ENCODE measurements around the gene GRHPR.
A peak's percentile ranks its signal among the peaks of the same experiment; 100 is the strongest.

GRHPR gene

GRCh38 chr9:37422289-37423104, at the start of gene GRHPR:
GRHPR (plus strand) TSS chr9:37422696; CDS start chr9:37422751, 55 bp downstream.
- Histone ChIP-seq H3K4me1 (ENCODE audit: control insufficient read depth in 1 of 2, insufficient read depth in 2 of 2, low read length in 2 of 2) (peaks cover 28 to 33% of the 10 kb centered on the region in 2 donors), H3K9me3 (ENCODE audit: control insufficient read depth in 1 of 2, low read length in 2 of 2) (no peaks in the 10 kb centered on the region), H3K27ac (ENCODE audit: low read depth, low read length) (peak within 1 kb of the TSS; percentile 75), H3K36me3 (ENCODE audit: control insufficient read depth in 1 of 2, insufficient read depth in 2 of 2, low read length in 2 of 2) (peaks cover 8 to 18% of the 10 kb centered on the region in 2 donors), H3K9ac (ENCODE audit: low read depth in 1 of 2, low read length in 2 of 2) (peak within 1 kb of the TSS; percentile 74 to 90), H3K27me3 (ENCODE audit: control insufficient read depth in 1 of 2, insufficient read depth in 2 of 2, low read length in 2 of 2) (no peaks in the 10 kb centered on the region), H3K4me3 (ENCODE audit: low read depth in 1 of 2, low read length in 2 of 2) (peak within 1 kb of the TSS; percentile 87 to 90)

GRCh38 chr9:37372839-37373238, 49.7 kb upstream of the GRHPR start:
- Histone ChIP-seq H3K27ac (ENCODE audit: low read depth, low read length) (no peak overlapping the region), H3K9me3 (ENCODE audit: control insufficient read depth in 1 of 2, low read length in 2 of 2) (no peaks in the 10 kb centered on the region), H3K4me1 (ENCODE audit: control insufficient read depth in 1 of 2, insufficient read depth in 2 of 2, low read length in 2 of 2) (peaks cover 0 to 15% of the 10 kb centered on the region in 2 donors), H3K9ac (ENCODE audit: low read depth in 1 of 2, low read length in 2 of 2) (no peak overlapping the region), H3K4me3 (ENCODE audit: low read depth in 1 of 2, low read length in 2 of 2) (no peak overlapping the region), H3K36me3 (ENCODE audit: control insufficient read depth in 1 of 2, insufficient read depth in 2 of 2, low read length in 2 of 2) (no peaks in the 10 kb centered on the region), H3K27me3 (ENCODE audit: control insufficient read depth in 1 of 2, insufficient read depth in 2 of 2, low read length in 2 of 2) (peaks cover 2 to 3% of the 10 kb centered on the region in 2 donors)

- Histone ChIP-seq H3K4me3 (ENCODE audit: low read depth in 1 of 2, low read length in 2 of 2) (no peak overlapping the region), H3K27ac (ENCODE audit: low read depth, low read length) (no peak overlapping the region), H3K9ac (ENCODE audit: low read depth in 1 of 2, low read length in 2 of 2) (no peak overlapping the region), H3K27me3 (ENCODE audit: control insufficient read depth in 1 of 2, insufficient read depth in 2 of 2, low read length in 2 of 2) (peaks cover 2 to 6% of the 10 kb centered on the region in 2 donors), H3K36me3 (ENCODE audit: control insufficient read depth in 1 of 2, insufficient read depth in 2 of 2, low read length in 2 of 2) (no peaks in the 10 kb centered on the region), H3K9me3 (ENCODE audit: control insufficient read depth in 1 of 2, low read length in 2 of 2) (no peaks in the 10 kb centered on the region), H3K4me1 (ENCODE audit: control insufficient read depth in 1 of 2, insufficient read depth in 2 of 2, low read length in 2 of 2) (peaks cover 0 to 15% of the 10 kb centered on the region in 2 donors)
These were observed 48.9 kb upstream of the GRHPR start for GRCh38 chr9:37373621-37374020.

- no peak overlapping the region for H3K4me3 ChIP-seq (ENCODE audit: low read depth in 1 of 2, low read length in 2 of 2)
- no peak overlapping the region for H3K9ac ChIP-seq (ENCODE audit: low read depth in 1 of 2, low read length in 2 of 2)
- no peaks in the 10 kb centered on the region for H3K9me3 ChIP-seq (ENCODE audit: control insufficient read depth in 1 of 2, low read length in 2 of 2)
- peaks cover 2 to 8% of the 10 kb centered on the region in 2 donors for H3K27me3 ChIP-seq (ENCODE audit: control insufficient read depth in 1 of 2, insufficient read depth in 2 of 2, low read length in 2 of 2)
- no peaks in the 10 kb centered on the region for H3K36me3 ChIP-seq (ENCODE audit: control insufficient read depth in 1 of 2, insufficient read depth in 2 of 2, low read length in 2 of 2)
- no peak overlapping the region for H3K27ac ChIP-seq (ENCODE audit: low read depth, low read length)
- peaks cover 0 to 15% of the 10 kb centered on the region in 2 donors for H3K4me1 ChIP-seq (ENCODE audit: control insufficient read depth in 1 of 2, insufficient read depth in 2 of 2, low read length in 2 of 2)
These were observed 47.6 kb upstream of the GRHPR start for GRCh38 chr9:37374892-37375291.

DNA sequence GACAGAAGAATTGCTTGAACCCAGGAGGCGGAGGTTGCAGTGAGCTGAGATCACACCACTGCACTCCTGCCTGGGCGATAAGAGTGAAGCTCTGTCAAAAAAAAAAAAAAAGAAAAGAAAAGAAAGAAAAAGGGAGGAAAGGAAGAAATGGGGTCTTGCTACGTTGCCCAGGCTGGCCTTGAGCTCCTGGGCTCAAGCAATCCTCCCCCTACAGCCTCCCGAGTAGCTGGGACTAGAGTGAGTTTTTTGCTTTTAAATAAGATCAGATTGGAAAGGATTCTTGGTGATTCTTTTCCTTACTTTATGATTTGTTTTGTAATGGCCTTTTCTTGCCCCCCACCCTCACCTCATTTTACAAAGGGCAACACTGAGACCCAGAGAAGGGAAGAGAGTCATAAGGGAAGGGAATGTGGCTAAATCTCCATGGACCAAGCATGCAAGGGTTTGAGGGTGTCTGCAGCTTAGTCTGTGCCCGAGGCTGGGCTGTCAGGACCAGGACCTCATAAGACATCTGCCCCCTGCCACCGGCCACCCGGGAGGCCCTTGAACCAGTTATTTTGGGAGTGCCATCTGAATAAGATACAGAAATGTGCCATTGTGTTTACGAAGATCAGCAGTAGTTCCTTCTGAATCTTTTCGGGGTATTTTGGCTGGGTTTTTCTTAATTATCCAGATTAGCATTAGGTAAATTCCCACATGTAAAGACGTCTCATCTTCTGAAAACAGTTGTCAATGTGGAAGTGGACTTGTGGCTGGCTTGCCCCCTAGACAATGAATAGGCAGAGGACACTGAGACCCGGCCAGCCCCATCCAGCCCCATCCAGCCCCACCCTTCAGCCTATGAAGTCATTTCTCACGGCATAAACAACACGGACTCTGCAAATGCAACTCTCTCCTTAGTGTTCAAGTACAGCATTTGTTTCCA, 44.5 kb upstream of the GRHPR start:
- peaks cover 2 to 8% of the 10 kb centered on the region in 2 donors for H3K27me3 ChIP-seq (ENCODE audit: control insufficient read depth in 1 of 2, insufficient read depth in 2 of 2, low read length in 2 of 2)

DNA sequence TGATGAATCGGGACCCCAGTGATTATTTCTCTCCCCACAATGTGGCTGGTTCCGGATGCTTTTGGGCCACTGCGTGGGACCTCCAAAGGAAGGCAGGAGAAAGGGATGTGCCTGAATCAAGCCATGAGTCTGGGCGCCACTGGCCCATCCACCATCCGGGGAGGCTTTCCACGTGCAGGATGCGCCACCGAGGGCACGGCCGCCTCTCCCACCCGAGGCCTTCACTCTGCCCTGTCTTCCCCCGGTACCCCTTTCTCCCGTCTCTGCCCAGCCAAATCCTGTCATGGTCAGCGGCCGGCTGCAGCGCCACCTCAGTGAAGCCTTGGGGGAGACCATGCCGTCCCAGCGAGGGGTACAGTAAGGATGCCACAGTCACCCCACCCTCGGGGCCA, 43.9 kb upstream of the GRHPR start:
- Histone ChIP-seq H3K36me3 (ENCODE audit: control insufficient read depth in 1 of 2, insufficient read depth in 2 of 2, low read length in 2 of 2) (no peaks in the 10 kb centered on the region), H3K4me1 (ENCODE audit: control insufficient read depth in 1 of 2, insufficient read depth in 2 of 2, low read length in 2 of 2) (peaks cover 0 to 7% of the 10 kb centered on the region in 2 donors), H3K9ac (ENCODE audit: low read depth in 1 of 2, low read length in 2 of 2) (no peak overlapping the region), H3K27ac (ENCODE audit: low read depth, low read length) (no peak overlapping the region), H3K27me3 (ENCODE audit: control insufficient read depth in 1 of 2, insufficient read depth in 2 of 2, low read length in 2 of 2) (peaks cover 2 to 8% of the 10 kb centered on the region in 2 donors), H3K9me3 (ENCODE audit: control insufficient read depth in 1 of 2, low read length in 2 of 2) (no peaks in the 10 kb centered on the region), H3K4me3 (ENCODE audit: low read depth in 1 of 2, low read length in 2 of 2) (no peak overlapping the region)

More for the DNA sequence above, 44.5 kb upstream of the GRHPR start:
- H3K4me1 ChIP-seq (ENCODE audit: control insufficient read depth in 1 of 2, insufficient read depth in 2 of 2, low read length in 2 of 2), result peaks cover 0 to 2% of the 10 kb centered on the region in 2 donors
- no peaks in the 10 kb centered on the region for H3K9me3 ChIP-seq (ENCODE audit: control insufficient read depth in 1 of 2, low read length in 2 of 2)
- no peak overlapping the region for H3K4me3 ChIP-seq (ENCODE audit: low read depth in 1 of 2, low read length in 2 of 2)
- no peak overlapping the region for H3K9ac ChIP-seq (ENCODE audit: low read depth in 1 of 2, low read length in 2 of 2)
- no peak overlapping the region for H3K27ac ChIP-seq (ENCODE audit: low read depth, low read length)
- H3K36me3 ChIP-seq (ENCODE audit: control insufficient read depth in 1 of 2, insufficient read depth in 2 of 2, low read length in 2 of 2), result no peaks in the 10 kb centered on the region

DNA sequence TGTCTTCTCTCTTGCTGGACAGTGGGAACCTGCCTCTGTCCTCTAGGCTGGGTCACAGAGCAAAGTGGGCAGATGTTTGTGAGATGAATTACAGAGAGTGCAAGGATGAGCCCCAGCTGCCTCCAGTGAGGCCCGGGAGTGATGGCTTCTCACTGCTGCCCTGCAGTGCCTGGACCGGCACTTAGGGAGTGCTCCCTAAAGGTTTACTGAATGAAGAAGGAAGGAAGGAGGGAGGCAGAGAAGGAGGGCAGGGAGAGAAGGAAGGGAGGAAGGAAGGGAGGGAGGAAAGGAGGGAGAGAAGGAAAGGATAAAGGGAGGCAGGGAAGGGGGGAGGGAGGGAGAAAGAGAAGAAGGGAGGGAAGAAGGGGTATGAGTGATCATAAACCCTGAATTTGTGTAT, 42.7 kb upstream of the GRHPR start:
- no peak overlapping the region for H3K9ac ChIP-seq (ENCODE audit: low read depth in 1 of 2, low read length in 2 of 2)
- H3K36me3 ChIP-seq (ENCODE audit: control insufficient read depth in 1 of 2, insufficient read depth in 2 of 2, low read length in 2 of 2), result no peaks in the 10 kb centered on the region
- no peak overlapping the region for H3K4me3 ChIP-seq (ENCODE audit: low read depth in 1 of 2, low read length in 2 of 2)
- H3K27ac ChIP-seq (ENCODE audit: low read depth, low read length), result no peak overlapping the region
- H3K27me3 ChIP-seq (ENCODE audit: control insufficient read depth in 1 of 2, insufficient read depth in 2 of 2, low read length in 2 of 2), result peaks cover 2 to 8% of the 10 kb centered on the region in 2 donors
- H3K9me3 ChIP-seq (ENCODE audit: control insufficient read depth in 1 of 2, low read length in 2 of 2), result no peaks in the 10 kb centered on the region
- H3K4me1 ChIP-seq (ENCODE audit: control insufficient read depth in 1 of 2, insufficient read depth in 2 of 2, low read length in 2 of 2), result peaks cover 0 to 7% of the 10 kb centered on the region in 2 donors

GRCh38 chr9:37380570-37380969, 41.9 kb upstream of the GRHPR start:
- Histone ChIP-seq H3K36me3 (ENCODE audit: control insufficient read depth in 1 of 2, insufficient read depth in 2 of 2, low read length in 2 of 2) (no peaks in the 10 kb centered on the region), H3K9me3 (ENCODE audit: control insufficient read depth in 1 of 2, low read length in 2 of 2) (no peaks in the 10 kb centered on the region), H3K27ac (ENCODE audit: low read depth, low read length) (no peak overlapping the region), H3K4me3 (ENCODE audit: low read depth in 1 of 2, low read length in 2 of 2) (no peak overlapping the region), H3K4me1 (ENCODE audit: control insufficient read depth in 1 of 2, insufficient read depth in 2 of 2, low read length in 2 of 2) (peaks cover 0 to 7% of the 10 kb centered on the region in 2 donors), H3K27me3 (ENCODE audit: control insufficient read depth in 1 of 2, insufficient read depth in 2 of 2, low read length in 2 of 2) (peaks cover 2 to 8% of the 10 kb centered on the region in 2 donors), H3K9ac (ENCODE audit: low read depth in 1 of 2, low read length in 2 of 2) (no peak overlapping the region)

DNA sequence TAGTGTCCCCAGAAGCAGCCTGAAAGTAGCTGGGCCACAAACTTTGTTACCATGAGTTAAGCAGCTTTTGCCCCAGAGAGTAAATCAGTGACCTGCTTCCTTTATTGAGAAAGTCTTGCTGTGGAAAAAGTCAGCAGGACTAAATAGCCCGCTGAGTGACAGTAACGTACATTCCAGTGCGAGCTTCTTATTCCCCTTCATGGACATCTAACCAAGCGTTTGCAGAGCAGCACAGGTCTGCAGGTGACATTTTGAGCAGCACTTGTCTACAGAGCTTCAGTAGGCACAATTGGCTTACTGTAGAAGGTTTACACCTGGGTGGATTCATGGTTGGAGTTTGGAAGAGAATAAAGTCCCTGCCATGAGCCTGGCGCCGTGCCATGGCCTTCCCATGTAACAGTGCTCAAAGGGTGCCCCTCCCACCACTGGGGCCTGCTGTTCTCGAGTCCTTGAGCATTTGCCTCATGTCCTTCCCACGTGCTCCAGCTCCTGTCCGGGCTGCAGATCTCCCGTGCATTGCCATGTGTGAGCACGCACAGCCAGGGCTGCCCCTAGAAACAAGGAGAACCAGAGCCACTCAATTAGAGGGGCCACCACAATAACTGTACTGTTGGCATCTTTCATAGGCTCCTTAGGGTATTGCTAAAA, 41.3 kb upstream of the GRHPR start:
- H3K4me3 ChIP-seq (ENCODE audit: low read depth in 1 of 2, low read length in 2 of 2), result no peak overlapping the region
- H3K9me3 ChIP-seq (ENCODE audit: control insufficient read depth in 1 of 2, low read length in 2 of 2), result no peaks in the 10 kb centered on the region
- no peaks in the 10 kb centered on the region for H3K36me3 ChIP-seq (ENCODE audit: control insufficient read depth in 1 of 2, insufficient read depth in 2 of 2, low read length in 2 of 2)
- no peak overlapping the region for H3K27ac ChIP-seq (ENCODE audit: low read depth, low read length)
- H3K4me1 ChIP-seq (ENCODE audit: control insufficient read depth in 1 of 2, insufficient read depth in 2 of 2, low read length in 2 of 2), result peaks cover 0 to 7% of the 10 kb centered on the region in 2 donors
- no peak overlapping the region for H3K9ac ChIP-seq (ENCODE audit: low read depth in 1 of 2, low read length in 2 of 2)
- H3K27me3 ChIP-seq (ENCODE audit: control insufficient read depth in 1 of 2, insufficient read depth in 2 of 2, low read length in 2 of 2), result peaks cover 2 to 8% of the 10 kb centered on the region in 2 donors

Data from duodenal mucosa (tissue), 2 donors.